HPDE6-E6E7 (cell line): ENCODE data around the gene WDR70.
"Not testable (repeated sequence)": the region's sequence is repeated elsewhere in the genome, so short reads cannot be mapped to it uniquely, and the experiment has no call there.

ENCODE experiments used
- DNase-seq: peaks from one replicate; pipeline ENCODE4 v3.0.0; 2011; ENCODE audit warnings: missing footprints; ENCODE audit errors: extremely low spot score

Gene WDR70

GRCh38 chr5:37796435-37796834 is 417.3 kb downstream of the WDR70 start:
- not testable (repeated sequence) for DNase-seq

GRCh38 chr5:37799865-37800421 is 420.8 kb downstream of the WDR70 start:
- DNase-seq: no peak

GRCh38 chr5:37801521-37801920 is 422.4 kb downstream of the WDR70 start:
- no peak for DNase-seq
